SW480 (cell line): ENCODE data around the gene ARAP1.
A peak's percentile ranks its signal among the peaks of the same experiment; 100 is the strongest.

Experiments used
- DNase-seq: peaks from one replicate; pipeline ENCODE4 v3.0.0-alpha.2; 2016; ENCODE audit warnings: low spot score

The ARAP1 gene

GRCh38 chr11:72703267-72704008 is 48.8 kb downstream of the ARAP1 start:
- DNase-seq = no peak

- no peak for DNase-seq
Measured at GRCh38 chr11:72702577-72703241, 49.5 kb downstream of the ARAP1 start.

DNA sequence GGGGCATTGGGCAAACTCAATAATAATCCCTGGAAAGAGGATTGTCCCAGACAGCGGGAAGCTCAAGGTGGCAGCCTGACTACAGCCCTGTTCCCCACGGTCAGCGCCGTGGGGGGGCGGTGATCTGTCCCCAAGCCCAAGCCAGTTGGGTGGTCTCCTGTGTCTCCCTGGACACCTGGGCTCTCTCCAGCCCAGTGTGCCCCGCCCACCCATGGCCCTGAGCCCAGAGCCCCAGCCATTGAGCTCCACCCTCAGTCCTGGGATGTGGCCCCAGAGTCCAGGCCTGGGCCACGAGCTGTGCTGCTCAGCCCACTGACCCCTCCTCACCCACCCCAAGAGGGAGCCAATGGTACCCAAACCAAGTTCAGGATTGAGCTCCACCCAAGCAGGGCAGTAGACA is 50.1 kb downstream of the ARAP1 start:
- no peak for DNase-seq

GRCh38 chr11:72701466-72701865 is 50.7 kb downstream of the ARAP1 start:
- no peak for DNase-seq

GRCh38 chr11:72700146-72700545 is 52.1 kb downstream of the ARAP1 start:
- no peak for DNase-seq

DNA sequence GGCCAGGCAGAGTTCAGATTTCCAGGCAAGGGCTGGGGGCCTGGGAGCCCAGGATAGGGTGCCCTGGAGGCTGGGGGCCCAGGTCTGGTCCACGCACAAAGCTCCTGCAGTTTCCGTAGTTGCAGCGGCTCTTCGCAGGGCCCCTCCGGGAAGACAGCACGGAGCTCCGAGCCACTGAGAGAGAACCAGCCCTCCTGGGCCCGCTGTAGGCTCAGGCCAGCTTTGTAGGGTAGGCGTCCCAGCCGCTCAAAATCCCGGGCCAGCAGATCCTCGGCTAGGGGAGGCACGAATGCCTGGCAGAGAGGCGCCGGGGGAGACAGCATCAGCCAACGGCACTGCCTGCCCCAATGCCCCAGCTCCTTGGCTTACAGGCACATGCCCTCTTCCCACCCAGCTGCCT is 54.4 kb downstream of the ARAP1 start:
- no peak for DNase-seq

DNA sequence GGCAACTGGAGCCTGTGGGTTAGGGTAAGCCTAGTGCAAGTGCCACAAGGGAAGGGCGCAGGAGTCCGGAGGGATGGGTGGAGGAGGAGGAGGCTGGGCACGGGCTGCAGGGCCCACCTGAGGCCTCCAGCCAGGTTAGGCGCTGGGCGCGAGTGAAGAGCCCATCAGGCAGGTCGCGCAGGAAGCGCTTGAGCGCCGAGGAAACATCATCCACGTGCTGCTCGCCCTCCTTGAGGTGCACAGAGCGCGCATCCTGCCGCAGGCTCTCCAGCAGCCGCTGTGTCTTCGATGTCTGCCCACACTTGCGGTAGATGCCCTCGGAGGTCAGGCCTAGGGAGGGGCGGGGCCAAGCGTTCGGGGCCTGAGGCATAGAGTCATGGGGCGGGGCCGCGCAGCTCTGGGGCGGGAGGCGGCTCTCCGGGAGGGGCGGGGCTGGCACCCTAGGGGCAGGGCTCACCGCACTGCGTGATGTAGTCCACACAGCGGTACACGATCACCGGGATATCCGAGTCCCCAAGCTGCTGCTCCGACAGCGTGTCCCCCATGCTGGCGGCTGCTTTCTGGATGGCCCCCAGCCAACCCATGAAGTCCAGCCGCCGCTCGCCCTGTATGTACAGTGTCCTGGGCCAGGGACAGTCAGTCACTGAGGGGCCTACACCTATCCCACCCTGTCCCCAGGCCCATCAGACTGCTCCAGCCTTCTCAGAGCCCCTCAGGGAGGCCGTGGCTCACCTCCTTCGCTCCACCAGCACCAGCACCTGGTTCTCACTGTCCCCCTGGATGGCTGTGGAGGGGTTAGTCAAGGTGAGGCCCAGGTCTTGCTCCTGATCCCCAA is 55.1 kb downstream of the ARAP1 start:
- no peak for DNase-seq

DNA sequence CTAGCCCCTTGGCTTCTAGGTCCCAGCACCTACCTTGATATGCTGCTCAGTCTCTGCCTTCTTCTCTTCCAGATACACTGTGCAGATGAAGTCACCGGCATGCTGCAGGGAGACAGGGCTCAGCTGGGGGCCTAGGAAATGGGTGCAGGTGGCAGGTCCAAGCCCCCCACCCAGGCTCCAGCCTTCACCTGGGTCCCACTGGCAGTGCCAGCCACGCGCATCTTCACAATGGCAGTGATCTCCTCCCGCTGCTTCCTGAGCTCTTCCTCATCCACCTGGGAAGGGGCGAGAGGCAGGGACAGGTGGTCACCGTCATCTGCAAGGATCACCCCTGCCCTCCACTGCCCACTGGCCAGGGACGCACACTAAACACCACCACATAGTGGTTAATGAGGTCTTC is 56.9 kb downstream of the ARAP1 start:
- DNase-seq = no peak

GRCh38 chr11:72693271-72693968 is 58.8 kb downstream of the ARAP1 start:
- DNase-seq = no peak

DNA sequence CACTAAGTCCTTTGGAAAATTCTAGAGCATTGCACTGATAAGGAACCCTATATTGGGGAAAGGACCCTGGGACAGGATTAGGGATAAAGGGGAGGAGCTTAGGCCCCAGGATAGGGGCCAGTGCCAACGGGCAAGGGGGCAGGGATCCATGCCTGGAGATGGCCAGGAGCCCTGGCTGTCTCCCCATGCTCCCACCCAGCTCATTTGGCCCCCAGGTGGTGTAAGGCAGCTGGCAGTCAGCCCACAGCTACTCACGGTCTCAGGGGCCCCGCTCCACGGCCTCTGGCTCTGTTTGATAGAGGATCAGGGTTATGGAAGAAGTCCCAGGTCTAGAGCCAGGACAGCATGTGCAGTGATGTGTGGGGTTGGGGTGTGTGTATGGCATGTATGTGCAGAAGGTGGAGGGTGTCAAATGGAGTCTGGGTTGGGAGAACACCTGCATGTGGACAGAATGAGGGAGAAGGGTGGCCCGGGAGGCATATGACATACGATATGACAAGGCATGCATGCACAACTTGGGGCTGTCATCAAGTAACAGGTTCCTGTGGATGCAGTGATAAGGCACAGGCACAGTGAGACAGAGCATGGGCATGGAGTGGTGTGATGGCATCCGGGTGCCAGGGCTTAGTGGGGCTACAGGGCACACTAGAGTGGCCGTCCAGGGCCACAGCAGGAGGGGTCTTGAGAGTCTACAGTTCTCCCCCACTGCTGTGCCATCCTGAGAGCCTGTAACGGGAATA is 59.5 kb downstream of the ARAP1 start:
- DNase-seq = no peak

DNA sequence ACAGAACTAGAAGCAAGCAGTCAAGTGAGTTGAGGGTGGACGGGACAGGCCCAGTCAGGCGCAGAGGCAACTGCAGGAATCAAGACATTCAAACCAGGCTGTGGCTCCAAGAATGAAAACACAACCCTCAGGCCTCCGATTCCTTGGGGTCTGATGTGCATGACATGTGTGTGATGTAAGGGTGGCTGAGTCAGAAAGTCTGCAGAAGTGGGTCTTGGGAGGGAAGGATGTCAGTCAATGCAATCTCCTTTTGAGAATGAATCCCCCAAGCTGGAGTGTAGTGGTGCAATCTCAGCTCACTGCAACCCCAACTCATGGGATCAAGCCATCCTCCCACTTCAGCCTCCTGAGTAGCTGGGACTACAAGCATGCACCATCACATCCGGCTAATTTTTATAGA is 62.0 kb downstream of the ARAP1 start:
- no peak for DNase-seq

- DNase-seq = no peak
Measured at GRCh38 chr11:72688929-72689328, 63.3 kb downstream of the ARAP1 start.

- no peak for DNase-seq
Measured at GRCh38 chr11:72688486-72688885, 63.7 kb downstream of the ARAP1 start.

- DNase-seq = no peak
Measured at GRCh38 chr11:72687326-72687725, 64.9 kb downstream of the ARAP1 start.

GRCh38 chr11:72686639-72687220 is 65.5 kb downstream of the ARAP1 start:
- no peak for DNase-seq

GRCh38 chr11:72685560-72686480 is 66.4 kb downstream of the ARAP1 start:
- DNase-seq = no peak

DNA sequence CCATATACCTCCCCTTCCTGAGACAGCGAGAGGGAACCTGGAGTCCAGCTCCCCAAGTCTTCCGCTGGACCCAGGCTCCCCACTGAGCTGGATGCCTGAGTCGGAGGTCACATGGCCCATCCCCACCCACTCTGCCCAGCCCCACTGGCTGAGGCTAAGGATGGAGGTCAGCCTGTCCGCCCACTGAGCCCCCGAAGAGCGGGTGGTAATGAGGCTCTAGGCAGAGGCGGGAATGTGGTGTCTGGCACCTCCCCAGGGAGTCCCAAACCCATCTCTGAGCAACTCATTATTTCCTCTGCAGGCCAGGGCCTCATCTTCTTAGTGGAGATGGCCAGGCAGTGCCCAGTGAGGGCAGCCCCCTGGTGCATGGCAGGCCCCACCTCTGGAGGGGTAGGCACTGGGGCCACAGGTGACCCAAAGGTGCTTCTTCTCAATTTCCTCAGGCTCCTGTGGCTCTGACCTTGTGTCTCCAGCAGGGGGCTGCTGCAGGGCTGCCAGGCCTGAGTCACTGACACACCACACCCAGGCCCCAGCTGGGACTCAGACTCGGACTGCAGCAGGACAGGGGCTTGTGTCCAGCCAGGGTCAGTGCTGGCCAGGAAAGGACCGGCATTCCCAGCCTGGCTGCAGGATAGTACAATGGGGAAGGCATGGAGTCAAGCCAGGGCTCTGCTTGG is 67.8 kb downstream of the ARAP1 start:
- peak; percentile 54 for DNase-seq

DNA sequence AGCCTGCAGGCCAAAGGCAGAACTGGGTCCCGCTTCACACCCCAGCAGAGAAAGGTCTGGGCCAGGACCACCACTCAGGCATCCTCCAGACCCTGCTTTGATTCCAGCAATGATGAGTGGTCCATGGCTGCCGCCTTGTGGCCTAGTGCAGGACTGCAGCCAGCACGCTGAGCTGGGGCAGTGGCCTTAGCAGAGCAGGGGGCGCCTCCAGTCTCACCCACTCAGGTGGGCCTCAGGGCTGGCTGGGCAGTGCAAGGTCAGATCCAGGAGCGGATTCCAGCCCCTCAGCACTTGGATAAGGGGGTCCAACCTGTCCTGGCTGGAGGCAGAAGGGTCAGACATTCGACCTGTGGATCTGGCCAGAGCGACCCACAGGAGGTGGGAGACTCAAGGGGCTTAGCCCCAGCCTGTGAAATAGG is 68.4 kb downstream of the ARAP1 start:
- DNase-seq = no peak

GRCh38 chr11:72682858-72683243 is 69.4 kb downstream of the ARAP1 start:
- DNase-seq = no peak
